T-helper 1 cell treated with Interleukin-12 subunit alpha and Interleukin-12 subunit beta and Interleukin-4 antibody, amounts not matched to agents 30 μg/mL and 1 μg/mL, for 36 hours (primary cell): ENCODE results near the gene TNK2.
"Not testable (repeated sequence)": the region's sequence is repeated elsewhere in the genome, so short reads cannot be mapped to it uniquely, and the experiment has no call there.

Experiments
- H3K27ac Mint-ChIP-seq: one replicate; pipeline ENCODE4 v1.8.0; 2021; ENCODE audit warnings: mild to moderate bottlenecking, mixed read lengths
- H3K27me3 Mint-ChIP-seq: one replicate; pipeline ENCODE4 v1.8.0; 2021; ENCODE audit warnings: low read depth, mixed read lengths
- H3K36me3 Mint-ChIP-seq: one replicate; pipeline ENCODE4 v1.8.0; 2021; ENCODE audit warnings: low read depth, mixed read lengths
- H3K4me1 Mint-ChIP-seq: one replicate; pipeline ENCODE4 v1.8.0; 2021; ENCODE audit warnings: low read depth, mixed read lengths
- H3K4me3 Mint-ChIP-seq: one replicate; pipeline ENCODE4 v1.8.0; 2021; ENCODE audit warnings: mild to moderate bottlenecking, moderate library complexity, mixed read lengths
- H3K9me3 Mint-ChIP-seq: one replicate; pipeline ENCODE4 v1.8.0; 2021; ENCODE audit warnings: mixed read lengths

Gene TNK2

GRCh38 chr3:195933044-195933430 lies 24.7 kb upstream of the TNK2 start:
- H3K27ac Mint-ChIP-seq, H3K9me3 Mint-ChIP-seq, H3K4me3 Mint-ChIP-seq, H3K4me1 Mint-ChIP-seq, H3K36me3 Mint-ChIP-seq, H3K27me3 Mint-ChIP-seq: not testable (repeated sequence)

DNA sequence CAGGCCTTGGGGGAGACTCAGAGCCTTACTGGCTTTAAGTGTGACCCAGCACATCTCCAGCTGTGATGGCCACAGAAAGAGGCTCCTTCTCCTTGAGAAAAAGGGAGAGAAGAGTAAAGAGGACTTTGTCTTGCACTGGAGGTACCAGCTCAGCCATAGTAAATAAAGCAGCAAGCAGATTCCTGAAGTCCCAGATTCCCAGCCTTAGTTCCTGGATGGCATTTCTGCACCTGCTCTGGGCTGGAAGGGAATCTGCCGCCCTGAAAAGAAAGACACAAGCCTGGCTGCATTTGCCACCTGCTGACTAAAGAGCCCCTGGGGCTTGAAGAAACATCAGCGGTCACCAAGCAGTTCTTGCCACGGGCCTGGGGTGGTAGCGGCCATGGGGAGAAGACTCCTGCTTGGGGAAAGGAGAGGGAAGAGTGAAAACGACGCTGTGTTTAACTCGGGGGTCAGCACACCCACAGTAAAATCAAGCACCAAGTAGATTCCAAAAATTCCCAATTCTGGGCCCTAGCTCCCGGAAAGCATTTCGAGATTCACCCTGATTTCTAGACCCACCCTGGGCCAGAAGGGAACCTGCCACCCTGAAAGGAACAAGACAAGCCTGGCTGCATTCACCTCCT lies 24.2 kb upstream of the TNK2 start:
- Mint-ChIP-seq H3K36me3 (no peaks in the 10 kb centered on the region), H3K27ac (no peak overlapping the region)

GRCh38 chr3:195931582-195932273 lies 23.4 kb upstream of the TNK2 start:
- Mint-ChIP-seq H3K27me3 (no peaks in the 10 kb centered on the region), H3K27ac (no peak overlapping the region), H3K36me3 (no peaks in the 10 kb centered on the region)

More for the DNA sequence above, 24.2 kb upstream of the TNK2 start:
- Mint-ChIP-seq H3K4me3 (no peak overlapping the region), H3K27me3 (no peaks in the 10 kb centered on the region), H3K4me1 (no peaks in the 10 kb centered on the region), H3K9me3 (no peaks in the 10 kb centered on the region)

DNA sequence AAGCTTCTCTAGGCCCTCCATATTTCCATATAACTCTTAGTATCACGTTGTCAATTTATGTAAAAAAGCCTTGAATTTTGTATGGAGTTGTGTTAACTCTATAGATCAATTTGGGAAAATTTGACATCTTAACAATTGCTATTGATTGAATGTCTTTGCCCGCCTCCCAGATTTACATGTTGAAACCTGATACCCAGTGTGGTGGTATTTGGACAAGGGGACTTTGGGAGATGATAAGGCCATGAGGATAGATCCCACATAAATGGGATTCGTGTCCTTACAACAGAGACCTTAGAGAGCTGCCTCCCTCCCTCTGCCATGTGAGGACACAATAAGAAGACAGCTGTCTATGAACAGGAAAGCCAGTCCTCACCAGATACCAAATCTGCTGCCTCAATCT lies 21.1 kb upstream of the TNK2 start:
- H3K9me3 Mint-ChIP-seq = no peaks in the 10 kb centered on the region
- H3K36me3 Mint-ChIP-seq = no peaks in the 10 kb centered on the region
- H3K27me3 Mint-ChIP-seq = no peaks in the 10 kb centered on the region
- H3K4me3 Mint-ChIP-seq = no peak overlapping the region
- no peaks in the 10 kb centered on the region for H3K4me1 Mint-ChIP-seq
- H3K27ac Mint-ChIP-seq = no peak overlapping the region

More at GRCh38 chr3:195931582-195932273, 23.4 kb upstream of the TNK2 start:
- no peaks in the 10 kb centered on the region for H3K4me1 Mint-ChIP-seq
- no peak overlapping the region for H3K4me3 Mint-ChIP-seq
- no peaks in the 10 kb centered on the region for H3K9me3 Mint-ChIP-seq

GRCh38 chr3:195921334-195921791 lies 13.0 kb upstream of the TNK2 start:
- Mint-ChIP-seq H3K27me3 (peaks cover 22% of the 10 kb centered on the region), H3K4me3 (no peak overlapping the region), H3K4me1 (peaks cover 4% of the 10 kb centered on the region)

GRCh38 chr3:195918176-195918575 lies 9.8 kb upstream of the TNK2 start:
- Mint-ChIP-seq H3K27me3 (peaks cover 28% of the 10 kb centered on the region), H3K4me3 (no peak overlapping the region), H3K4me1 (peaks cover 12% of the 10 kb centered on the region), H3K9me3 (no peaks in the 10 kb centered on the region), H3K27ac (no peak overlapping the region), H3K36me3 (no peaks in the 10 kb centered on the region)

More at GRCh38 chr3:195921334-195921791, 13.0 kb upstream of the TNK2 start:
- Mint-ChIP-seq H3K27ac (no peak overlapping the region), H3K9me3 (no peaks in the 10 kb centered on the region), H3K36me3 (no peaks in the 10 kb centered on the region)

DNA sequence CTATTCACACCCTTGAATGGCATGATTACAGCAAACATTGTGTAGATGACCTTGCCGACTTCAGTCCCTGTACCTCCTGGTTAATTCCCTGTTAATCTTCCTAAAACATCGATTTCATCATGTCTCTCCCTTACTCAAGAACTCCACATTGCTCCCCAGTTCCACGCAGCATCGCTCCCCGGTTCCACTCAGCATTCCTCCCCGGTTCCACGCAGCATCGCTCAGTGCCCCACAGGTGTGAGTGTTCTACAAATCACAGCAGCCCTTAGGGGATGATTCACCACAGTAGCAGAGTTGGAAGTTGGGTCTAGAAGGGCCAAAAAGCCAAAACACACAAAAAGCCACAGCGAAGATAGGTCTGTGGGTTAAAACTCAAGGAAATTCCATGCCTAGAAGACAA lies 8.6 kb upstream of the TNK2 start:
- Mint-ChIP-seq H3K27ac (no peak overlapping the region), H3K4me3 (no peak overlapping the region), H3K4me1 (peaks cover 12% of the 10 kb centered on the region), H3K36me3 (no peaks in the 10 kb centered on the region), H3K27me3 (peaks cover 28% of the 10 kb centered on the region), H3K9me3 (no peaks in the 10 kb centered on the region)

DNA sequence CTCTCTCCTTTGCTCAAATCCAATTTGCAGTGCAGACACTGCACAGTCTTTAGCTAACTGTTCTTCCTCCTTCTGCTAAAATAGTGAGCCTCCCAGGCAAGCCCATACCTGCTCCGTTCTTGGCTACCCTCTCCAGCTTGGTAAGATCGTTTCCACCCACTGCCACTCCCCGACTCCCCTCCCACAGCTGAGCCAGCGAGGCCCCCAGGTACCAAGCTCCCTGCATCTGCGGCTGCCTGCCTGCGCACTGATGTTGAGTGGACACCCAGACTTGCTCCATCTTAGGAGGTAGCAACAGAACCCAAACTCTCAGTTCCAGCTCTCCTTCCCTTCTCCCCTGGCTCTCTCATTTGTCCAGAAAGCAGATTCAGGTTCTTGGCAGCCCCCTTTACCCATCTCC lies 7.9 kb upstream of the TNK2 start:
- Mint-ChIP-seq H3K4me1 (peaks cover 12% of the 10 kb centered on the region), H3K36me3 (no peaks in the 10 kb centered on the region), H3K27ac (no peak overlapping the region), H3K9me3 (no peaks in the 10 kb centered on the region), H3K27me3 (peaks cover 28% of the 10 kb centered on the region), H3K4me3 (no peak overlapping the region)

GRCh38 chr3:195914648-195915473 lies 6.5 kb upstream of the TNK2 start:
- no peak overlapping the region for H3K4me3 Mint-ChIP-seq
- H3K36me3 Mint-ChIP-seq = no peaks in the 10 kb centered on the region

GRCh38 chr3:195914146-195914545 lies 5.8 kb upstream of the TNK2 start:
- not testable (repeated sequence) for H3K9me3 Mint-ChIP-seq, H3K4me3 Mint-ChIP-seq, H3K36me3 Mint-ChIP-seq, H3K27ac Mint-ChIP-seq
- Mint-ChIP-seq H3K4me1 (peaks cover 15% of the 10 kb centered on the region), H3K27me3 (peaks cover 22% of the 10 kb centered on the region)

More at GRCh38 chr3:195914648-195915473, 6.5 kb upstream of the TNK2 start:
- H3K27me3 Mint-ChIP-seq = peaks cover 22% of the 10 kb centered on the region
- H3K9me3 Mint-ChIP-seq = no peaks in the 10 kb centered on the region
- peaks cover 14% of the 10 kb centered on the region for H3K4me1 Mint-ChIP-seq
- H3K27ac Mint-ChIP-seq = peak overlapping the region; percentile 53

- no peaks in the 10 kb centered on the region for H3K9me3 Mint-ChIP-seq
- peaks cover 19% of the 10 kb centered on the region for H3K27me3 Mint-ChIP-seq
- H3K27ac Mint-ChIP-seq = no peak overlapping the region
- peaks cover 16% of the 10 kb centered on the region for H3K4me1 Mint-ChIP-seq
- no peak overlapping the region for H3K4me3 Mint-ChIP-seq
- no peaks in the 10 kb centered on the region for H3K36me3 Mint-ChIP-seq
Observed at GRCh38 chr3:195913382-195913781, 5.0 kb upstream of the TNK2 start.

DNA sequence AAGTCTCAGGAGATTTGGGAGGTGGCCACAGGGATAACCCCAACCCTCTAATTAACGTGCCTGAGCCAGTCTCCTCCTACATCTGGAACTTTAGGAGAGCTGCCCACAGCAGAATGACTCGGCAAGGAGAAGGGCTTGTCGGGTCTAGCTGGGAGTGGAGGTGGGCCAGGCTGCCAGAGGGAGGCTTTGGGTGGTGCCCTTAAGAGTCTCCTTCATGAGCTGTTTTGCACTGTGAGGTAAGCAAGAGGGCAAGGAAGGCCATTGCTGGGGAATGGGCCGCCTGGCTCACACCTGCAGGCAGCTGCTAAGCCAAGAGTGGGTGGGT lies 3.6 kb upstream of the TNK2 start:
- no peaks in the 10 kb centered on the region for H3K36me3 Mint-ChIP-seq
- no peak overlapping the region for H3K27ac Mint-ChIP-seq
- no peak overlapping the region for H3K4me3 Mint-ChIP-seq
- peaks cover 26% of the 10 kb centered on the region for H3K4me1 Mint-ChIP-seq
- peaks cover 11% of the 10 kb centered on the region for H3K27me3 Mint-ChIP-seq
- no peaks in the 10 kb centered on the region for H3K9me3 Mint-ChIP-seq

- H3K27ac Mint-ChIP-seq = no peak overlapping the region
- no peak overlapping the region for H3K4me3 Mint-ChIP-seq
- peaks cover 1% of the 10 kb centered on the region for H3K36me3 Mint-ChIP-seq
- H3K4me1 Mint-ChIP-seq = peaks cover 28% of the 10 kb centered on the region
- peaks cover 5% of the 10 kb centered on the region for H3K27me3 Mint-ChIP-seq
- no peaks in the 10 kb centered on the region for H3K9me3 Mint-ChIP-seq
Observed at GRCh38 chr3:195911041-195911945, 2.9 kb upstream of the TNK2 start.

- peaks cover 3% of the 10 kb centered on the region for H3K27me3 Mint-ChIP-seq
- H3K36me3 Mint-ChIP-seq = peaks cover 5% of the 10 kb centered on the region
- H3K9me3 Mint-ChIP-seq = no peaks in the 10 kb centered on the region
- H3K27ac Mint-ChIP-seq = no peak overlapping the region
- peak overlapping the region; percentile 31 for H3K4me3 Mint-ChIP-seq
- peaks cover 34% of the 10 kb centered on the region for H3K4me1 Mint-ChIP-seq
Observed at GRCh38 chr3:195910499-195910845, 2.1 kb upstream of the TNK2 start.
